KOPT-K1 (cell line): ENCODE measurements around the gene KIF26B.
"Not testable (repeated sequence)": the region's sequence is repeated elsewhere in the genome, so short reads cannot be mapped to it uniquely, and the experiment has no call there.

Experiments
- H3K27ac ChIP-seq: fragments of 200-600 bp; sonication (generic); 2 replicates; pipeline ENCODE4 v1.5.1; 2016; ENCODE audit warnings: antibody characterized with exemption, mild to moderate bottlenecking, low read depth, low read length; ENCODE audit not compliant: poor library complexity, severe bottlenecking
- H3K36me3 ChIP-seq: fragments of 200-600 bp; sonication (generic); 2 replicates; pipeline ENCODE4 v1.5.1; 2017; ENCODE audit warnings: antibody characterized with exemption, mild to moderate bottlenecking, low read length, moderate library complexity; ENCODE audit not compliant: insufficient read depth
- H3K9me3 ChIP-seq: fragments of 200-600 bp; sonication (generic); 2 replicates; pipeline ENCODE4 v1.5.1; 2017; ENCODE audit warnings: antibody characterized with exemption, low read length, mild to moderate bottlenecking; ENCODE audit not compliant: insufficient read depth, poor library complexity, severe bottlenecking

The KIF26B gene

GRCh38 chr1:245397771-245398170 lies 243.0 kb downstream of the KIF26B start:
- Histone ChIP-seq H3K27ac (no peak overlapping the region), H3K9me3 (no peaks in the 10 kb centered on the region), H3K36me3 (no peaks in the 10 kb centered on the region)

- H3K9me3 ChIP-seq, result no peaks in the 10 kb centered on the region
- no peaks in the 10 kb centered on the region for H3K36me3 ChIP-seq
- no peak overlapping the region for H3K27ac ChIP-seq
These were observed 243.4 kb downstream of the KIF26B start for GRCh38 chr1:245398180-245398579.

GRCh38 chr1:245401881-245402587 lies 247.2 kb downstream of the KIF26B start:
- Histone ChIP-seq H3K9me3 (no peaks in the 10 kb centered on the region), H3K27ac (no peak overlapping the region)

GRCh38 chr1:245402998-245403397 lies 248.2 kb downstream of the KIF26B start:
- not testable (repeated sequence) for H3K27ac ChIP-seq, H3K36me3 ChIP-seq, H3K9me3 ChIP-seq

More at GRCh38 chr1:245401881-245402587, 247.2 kb downstream of the KIF26B start:
- H3K36me3 ChIP-seq, result no peaks in the 10 kb centered on the region

GRCh38 chr1:245404527-245404926 lies 249.7 kb downstream of the KIF26B start:
- H3K9me3 ChIP-seq, result no peaks in the 10 kb centered on the region
- H3K36me3 ChIP-seq, result no peaks in the 10 kb centered on the region
- H3K27ac ChIP-seq, result no peak overlapping the region

- Histone ChIP-seq H3K36me3 (no peaks in the 10 kb centered on the region), H3K9me3 (no peaks in the 10 kb centered on the region), H3K27ac (no peak overlapping the region)
These were observed 250.2 kb downstream of the KIF26B start for GRCh38 chr1:245404952-245405351.

GRCh38 chr1:245406426-245406825 lies 251.6 kb downstream of the KIF26B start:
- no peaks in the 10 kb centered on the region for H3K36me3 ChIP-seq
- no peak overlapping the region for H3K27ac ChIP-seq
- no peaks in the 10 kb centered on the region for H3K9me3 ChIP-seq

- Histone ChIP-seq H3K27ac (no peak overlapping the region), H3K36me3 (no peaks in the 10 kb centered on the region), H3K9me3 (no peaks in the 10 kb centered on the region)
These were observed 253.2 kb downstream of the KIF26B start for GRCh38 chr1:245407983-245408382.

- Histone ChIP-seq H3K27ac (no peak overlapping the region), H3K36me3 (no peaks in the 10 kb centered on the region), H3K9me3 (no peaks in the 10 kb centered on the region)
These were observed 254.8 kb downstream of the KIF26B start for GRCh38 chr1:245409341-245410195.

GRCh38 chr1:245411245-245412036 lies 256.7 kb downstream of the KIF26B start:
- no peak overlapping the region for H3K27ac ChIP-seq
- H3K9me3 ChIP-seq, result no peaks in the 10 kb centered on the region
- H3K36me3 ChIP-seq, result no peaks in the 10 kb centered on the region

- Histone ChIP-seq H3K36me3 (no peaks in the 10 kb centered on the region), H3K27ac (no peak overlapping the region), H3K9me3 (no peaks in the 10 kb centered on the region)
These were observed 257.5 kb downstream of the KIF26B start for GRCh38 chr1:245412306-245412705.

GRCh38 chr1:245416781-245417180 lies 262.0 kb downstream of the KIF26B start:
- H3K9me3 ChIP-seq, result no peaks in the 10 kb centered on the region
- no peak overlapping the region for H3K27ac ChIP-seq
- no peaks in the 10 kb centered on the region for H3K36me3 ChIP-seq

- H3K27ac ChIP-seq, result no peak overlapping the region
These were observed 263.3 kb downstream of the KIF26B start for GRCh38 chr1:245418077-245418476.

GRCh38 chr1:245419461-245419978 lies 264.7 kb downstream of the KIF26B start:
- Histone ChIP-seq H3K9me3 (no peaks in the 10 kb centered on the region), H3K27ac (no peak overlapping the region), H3K36me3 (no peaks in the 10 kb centered on the region)

More at GRCh38 chr1:245418077-245418476, 263.3 kb downstream of the KIF26B start:
- Histone ChIP-seq H3K36me3 (no peaks in the 10 kb centered on the region), H3K9me3 (no peaks in the 10 kb centered on the region)

GRCh38 chr1:245419989-245420388 lies 265.2 kb downstream of the KIF26B start:
- no peaks in the 10 kb centered on the region for H3K36me3 ChIP-seq
- H3K27ac ChIP-seq, result no peak overlapping the region
- no peaks in the 10 kb centered on the region for H3K9me3 ChIP-seq
